Colonic mucosa (tissue), 4 donors: ENCODE data around the gene NRXN2. TPM values are rescaled to one million over a fixed set of nuclear protein-coding genes. Genes with fewer than 3 reads are reported as not detected.

Experiments
- DNase-seq: peaks from one replicate; pipeline ENCODE4 v3.0.0-alpha.2; 2020
- H3K27ac ChIP-seq: fragments of 200-600 bp; one replicate; pipeline ENCODE4 v1.8.0; 2021
- H3K27me3 ChIP-seq: fragments of 200-600 bp; one replicate; pipeline ENCODE4 v1.8.0; 2021
- H3K36me3 ChIP-seq: fragments of 200-600 bp; one replicate; pipeline ENCODE4 v1.8.0; 2021
- H3K4me1 ChIP-seq: fragments of 200-600 bp; one replicate; pipeline ENCODE4 v1.8.0; 2021; ENCODE audit warnings: mild to moderate bottlenecking
- H3K4me3 ChIP-seq: fragments of 200-600 bp; one replicate; pipeline ENCODE4 v1.8.0; 2021
- H3K9ac ChIP-seq, 2 donors: one replicate each; pipeline ENCODE4 v1.7.0; 2013; ENCODE audit warnings: control low read depth in 2 of 2, low read depth in 2 of 2, low read length in 2 of 2
- H3K9me3 ChIP-seq: fragments of 200-600 bp; one replicate; pipeline ENCODE4 v1.8.0; 2021
- CTCF ChIP-seq: fragments of 200-600 bp; IDR thresholded peaks from one replicate; pipeline ENCODE4 v1.8.0; 2022; ENCODE audit warnings: antibody characterized with exemption, mild to moderate bottlenecking
- intact Hi-C: fragments of 100-400 bp; cut with DNase I; formaldehyde crosslinking; loops from one replicate; pipeline ENCODE4 v1.14.1; 2022
- total RNA-seq, 2 donors: library from RNA; stranded (reverse); fragmentation: NEBNext Ultra II Directional in 1 of 2; extraction: Animal tissue kit (Norgen Biotek cat#: 25700) in 1 of 2; gene quantifications; one replicate each; pipeline ENCODE4 v1.2.1, GENCODE V29; 2021
- donor health status: healthy.
- donor health status: DM: no; HTN: no; CAD: no.
- donor health status: DM: no; HTN: no; CAD: no.

NRXN2 gene
- total RNA-seq, 2 donors from 2014 or later, result 2.2 to 5.4 TPM

GRCh38 chr11:64753380-64754123 lies 30.6 kb upstream of the NRXN2 start:
- no peaks in the 10 kb centered on the region for H3K4me1 ChIP-seq
- DNase-seq, result no peak
- intact Hi-C loops, result no loop called here

GRCh38 chr11:64753019-64753379 lies 30.0 kb upstream of the NRXN2 start:
- Histone ChIP-seq H3K27me3 (no peaks in the 10 kb centered on the region), H3K4me3 (no peak overlapping the region), H3K36me3 (no peaks in the 10 kb centered on the region), H3K9ac (no peak overlapping the region), H3K4me1 (no peaks in the 10 kb centered on the region), H3K9me3 (no peaks in the 10 kb centered on the region), H3K27ac (no peak overlapping the region)
- no peak for DNase-seq
- no peak for TF ChIP-seq CTCF
- intact Hi-C loops, result no loop called here

More at GRCh38 chr11:64753380-64754123, 30.6 kb upstream of the NRXN2 start:
- H3K27me3 ChIP-seq, result no peaks in the 10 kb centered on the region
- H3K4me3 ChIP-seq, result no peak overlapping the region
- no peaks in the 10 kb centered on the region for H3K9me3 ChIP-seq
- no peak overlapping the region for H3K27ac ChIP-seq
- no peaks in the 10 kb centered on the region for H3K36me3 ChIP-seq
- no peak overlapping the region for H3K9ac ChIP-seq
- no peak for TF ChIP-seq CTCF

GRCh38 chr11:64752175-64752970 lies 29.4 kb upstream of the NRXN2 start:
- no peaks in the 10 kb centered on the region for H3K4me1 ChIP-seq
- TF ChIP-seq CTCF, result no peak
- no peaks in the 10 kb centered on the region for H3K27me3 ChIP-seq
- H3K9ac ChIP-seq, result no peak overlapping the region
- no peaks in the 10 kb centered on the region for H3K9me3 ChIP-seq
- DNase-seq, result no peak
- intact Hi-C loops, result no loop called here
- H3K36me3 ChIP-seq, result no peaks in the 10 kb centered on the region
- no peak overlapping the region for H3K4me3 ChIP-seq
- no peak overlapping the region for H3K27ac ChIP-seq

- Histone ChIP-seq H3K27me3 (no peaks in the 10 kb centered on the region), H3K4me1 (no peaks in the 10 kb centered on the region), H3K9ac (no peak overlapping the region), H3K9me3 (no peaks in the 10 kb centered on the region), H3K36me3 (no peaks in the 10 kb centered on the region), H3K4me3 (no peak overlapping the region), H3K27ac (no peak overlapping the region)
- TF ChIP-seq CTCF, result no peak
- intact Hi-C loops, result no loop called here
- DNase-seq, result no peak
Measured at GRCh38 chr11:64751580-64751979, 28.6 kb upstream of the NRXN2 start.

- TF ChIP-seq CTCF, result no peak
- H3K36me3 ChIP-seq, result no peaks in the 10 kb centered on the region
- no peak overlapping the region for H3K4me3 ChIP-seq
- intact Hi-C loops, result no loop called here
- H3K27me3 ChIP-seq, result no peaks in the 10 kb centered on the region
- no peaks in the 10 kb centered on the region for H3K9me3 ChIP-seq
- no peak for DNase-seq
- H3K27ac ChIP-seq, result no peak overlapping the region
- H3K4me1 ChIP-seq, result no peaks in the 10 kb centered on the region
- no peak overlapping the region for H3K9ac ChIP-seq
Measured at GRCh38 chr11:64751136-64751535, 28.1 kb upstream of the NRXN2 start.
